Measurements from ENCODE around the gene NRDE2. TPM values are rescaled to one million over a fixed set of nuclear protein-coding genes. Genes with fewer than 3 reads are reported as not detected.
A peak's percentile ranks its signal among the peaks of the same experiment; 100 is the strongest.
"Not testable (repeated sequence)": the region's sequence is repeated elsewhere in the genome, so short reads cannot be mapped to it uniquely, and the experiment has no call there.

Gene NRDE2
- total RNA-seq, 1 donor from 2014 or later = 19.7 TPM

GRCh38 chr14:90255871-90256270 is 75.9 kb downstream of the NRDE2 start:
- no peak for DNase-seq (ENCODE audit: low read depth)
- Histone ChIP-seq H4K20me1 (ENCODE audit: insufficient read depth, low read length) (peaks cover 22% of the 10 kb centered on the region), H3K79me2 (ENCODE audit: insufficient read depth, low read length) (peaks cover 38% of the 10 kb centered on the region), H3K4me1 (ENCODE audit: insufficient read depth, low read length) (peaks cover 7% of the 10 kb centered on the region), H3K9ac (ENCODE audit: low read length) (no peak overlapping the region), H2AFZ (ENCODE audit: low read depth, low read length) (peak overlapping the region; percentile 74), H3K4me3 (ENCODE audit: insufficient read depth, low read depth, low read length) (peak overlapping the region; percentile 88), H3K27ac (ENCODE audit: low read depth, low read length) (peak overlapping the region; percentile 95), H3K9me3 (ENCODE audit: insufficient read depth, low read depth, low read length) (no peaks in the 10 kb centered on the region), H3K4me2 (ENCODE audit: low read length) (peak overlapping the region; percentile 97), H3K36me3 (ENCODE audit: insufficient read depth, low read length) (peaks cover 15% of the 10 kb centered on the region), H3K27me3 (ENCODE audit: insufficient read depth, low read length) (no peaks in the 10 kb centered on the region)
- peaks cover 3% of the 10 kb centered on the region for H3K36me3 Mint-ChIP-seq (ENCODE audit: low read depth, unreplicated experiment)
- H3K27ac Mint-ChIP-seq (ENCODE audit: unreplicated experiment) = no peak overlapping the region
- TF ChIP-seq, protein P1, sequence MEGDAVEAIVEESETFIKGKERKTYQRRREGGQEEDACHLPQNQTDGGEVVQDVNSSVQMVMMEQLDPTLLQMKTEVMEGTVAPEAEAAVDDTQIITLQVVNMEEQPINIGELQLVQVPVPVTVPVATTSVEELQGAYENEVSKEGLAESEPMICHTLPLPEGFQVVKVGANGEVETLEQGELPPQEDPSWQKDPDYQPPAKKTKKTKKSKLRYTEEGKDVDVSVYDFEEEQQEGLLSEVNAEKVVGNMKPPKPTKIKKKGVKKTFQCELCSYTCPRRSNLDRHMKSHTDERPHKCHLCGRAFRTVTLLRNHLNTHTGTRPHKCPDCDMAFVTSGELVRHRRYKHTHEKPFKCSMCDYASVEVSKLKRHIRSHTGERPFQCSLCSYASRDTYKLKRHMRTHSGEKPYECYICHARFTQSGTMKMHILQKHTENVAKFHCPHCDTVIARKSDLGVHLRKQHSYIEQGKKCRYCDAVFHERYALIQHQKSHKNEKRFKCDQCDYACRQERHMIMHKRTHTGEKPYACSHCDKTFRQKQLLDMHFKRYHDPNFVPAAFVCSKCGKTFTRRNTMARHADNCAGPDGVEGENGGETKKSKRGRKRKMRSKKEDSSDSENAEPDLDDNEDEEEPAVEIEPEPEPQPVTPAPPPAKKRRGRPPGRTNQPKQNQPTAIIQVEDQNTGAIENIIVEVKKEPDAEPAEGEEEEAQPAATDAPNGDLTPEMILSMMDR (IDR thresholded peaks at IDR 0.05; ENCODE audit: insufficient read depth, low read depth, low read length) = no peak
- no peak for TF ChIP-seq EZH2 (IDR thresholded peaks at IDR 0.05; ENCODE audit: insufficient read depth, low read length)
- peaks cover 7% of the 10 kb centered on the region for H3K27me3 Mint-ChIP-seq (ENCODE audit: low read depth, unreplicated experiment)
- peaks cover 7% of the 10 kb centered on the region for H3K4me1 Mint-ChIP-seq (ENCODE audit: low read depth, unreplicated experiment)
- no peak for FAIRE-seq
- H3K4me3 Mint-ChIP-seq (ENCODE audit: unreplicated experiment) = peak overlapping the region; percentile 100
- no peaks in the 10 kb centered on the region for H3K9me3 Mint-ChIP-seq (ENCODE audit: unreplicated experiment)

DNA sequence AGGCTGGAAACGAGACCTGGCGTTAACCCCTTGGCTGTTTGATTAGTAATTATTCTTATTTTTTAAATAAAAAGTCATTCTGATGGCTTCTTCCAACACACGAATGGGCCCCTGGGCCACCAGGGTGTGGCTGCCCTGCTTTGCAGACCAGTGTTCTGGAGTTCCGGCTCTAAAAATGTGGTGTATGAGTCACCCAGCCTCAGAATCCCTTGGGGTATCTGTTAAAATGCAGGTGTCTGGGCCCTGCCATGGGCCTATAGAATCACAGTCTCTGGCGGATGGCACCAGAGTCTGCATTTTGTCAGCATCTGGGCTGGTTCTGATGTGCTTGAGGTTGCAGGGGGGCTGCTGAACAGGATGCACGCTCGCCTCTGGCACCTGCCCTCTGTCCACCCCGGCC is 77.9 kb downstream of the NRDE2 start:
- peaks cover 7% of the 10 kb centered on the region for H3K4me1 Mint-ChIP-seq (ENCODE audit: low read depth, unreplicated experiment)
- no peaks in the 10 kb centered on the region for H3K27me3 ChIP-seq (ENCODE audit: insufficient read depth, low read length)

DNA sequence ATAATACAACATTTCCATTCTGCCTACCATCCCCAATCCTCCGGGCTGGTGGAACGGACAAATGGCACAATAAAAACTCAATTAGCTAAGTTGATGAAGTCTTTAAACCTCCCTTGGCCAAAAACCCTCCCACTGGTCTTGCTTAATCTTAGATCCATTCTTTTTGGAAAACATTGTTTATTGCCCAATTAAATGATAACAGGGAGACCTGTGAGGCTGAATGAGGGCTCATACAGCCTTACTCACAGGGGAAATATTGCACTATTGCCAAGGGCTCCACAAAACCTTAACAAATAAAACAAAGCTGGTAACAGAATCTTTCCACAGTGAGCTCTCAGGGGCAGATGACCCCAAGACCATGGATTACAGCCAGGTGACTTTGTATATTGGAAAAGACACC is 83.1 kb downstream of the NRDE2 start:
- Histone ChIP-seq H3K27ac (ENCODE audit: low read depth, low read length) (no peak overlapping the region), H3K79me2 (ENCODE audit: insufficient read depth, low read length) (no peaks in the 10 kb centered on the region), H3K9me3 (ENCODE audit: insufficient read depth, low read depth, low read length) (no peaks in the 10 kb centered on the region), H3K9ac (ENCODE audit: low read length) (no peak overlapping the region), H3K36me3 (ENCODE audit: insufficient read depth, low read length) (no peaks in the 10 kb centered on the region), H3K27me3 (ENCODE audit: insufficient read depth, low read length) (no peaks in the 10 kb centered on the region), H3K4me2 (ENCODE audit: low read length) (no peak overlapping the region), H3K4me1 (ENCODE audit: insufficient read depth, low read length) (no peaks in the 10 kb centered on the region), H3K4me3 (ENCODE audit: insufficient read depth, low read depth, low read length) (no peak overlapping the region), H4K20me1 (ENCODE audit: insufficient read depth, low read length) (no peaks in the 10 kb centered on the region), H2AFZ (ENCODE audit: low read depth, low read length) (no peak overlapping the region)
- no peak overlapping the region for H3K4me3 Mint-ChIP-seq (ENCODE audit: unreplicated experiment)
- H3K27ac Mint-ChIP-seq (ENCODE audit: unreplicated experiment) = no peak overlapping the region
- DNase-seq (ENCODE audit: low read depth) (no peak), FAIRE-seq (no peak)
- H3K36me3 Mint-ChIP-seq (ENCODE audit: low read depth, unreplicated experiment) = no peaks in the 10 kb centered on the region
- H3K4me1 Mint-ChIP-seq (ENCODE audit: low read depth, unreplicated experiment) = no peaks in the 10 kb centered on the region
- H3K9me3 Mint-ChIP-seq (ENCODE audit: unreplicated experiment) = peaks cover 2% of the 10 kb centered on the region
- peaks cover 17% of the 10 kb centered on the region for H3K27me3 Mint-ChIP-seq (ENCODE audit: low read depth, unreplicated experiment)
- TF ChIP-seq EZH2 (IDR thresholded peaks at IDR 0.05; ENCODE audit: insufficient read depth, low read length) = no peak
- TF ChIP-seq, protein P1 (IDR thresholded peaks at IDR 0.05; ENCODE audit: insufficient read depth, low read depth, low read length) = no peak

More for the DNA sequence above, 77.9 kb downstream of the NRDE2 start:
- no peak overlapping the region for H3K9ac ChIP-seq (ENCODE audit: low read length)
- H3K27ac ChIP-seq (ENCODE audit: low read depth, low read length) = no peak overlapping the region
- no peaks in the 10 kb centered on the region for H3K9me3 ChIP-seq (ENCODE audit: insufficient read depth, low read depth, low read length)
- no peak overlapping the region for H3K4me3 Mint-ChIP-seq (ENCODE audit: unreplicated experiment)
- no peaks in the 10 kb centered on the region for H3K36me3 Mint-ChIP-seq (ENCODE audit: low read depth, unreplicated experiment)
- H3K4me1 ChIP-seq (ENCODE audit: insufficient read depth, low read length) = peaks cover 7% of the 10 kb centered on the region
- H2AFZ ChIP-seq (ENCODE audit: low read depth, low read length) = no peak overlapping the region
- no peak overlapping the region for H3K4me3 ChIP-seq (ENCODE audit: insufficient read depth, low read depth, low read length)
- H3K79me2 ChIP-seq (ENCODE audit: insufficient read depth, low read length) = peaks cover 31% of the 10 kb centered on the region
- DNase-seq (ENCODE audit: low read depth) (no peak), FAIRE-seq (no peak)
- peaks cover 16% of the 10 kb centered on the region for H4K20me1 ChIP-seq (ENCODE audit: insufficient read depth, low read length)
- H3K9me3 Mint-ChIP-seq (ENCODE audit: unreplicated experiment) = no peaks in the 10 kb centered on the region
- no peak overlapping the region for H3K4me2 ChIP-seq (ENCODE audit: low read length)
- H3K27ac Mint-ChIP-seq (ENCODE audit: unreplicated experiment) = no peak overlapping the region
- peaks cover 4% of the 10 kb centered on the region for H3K36me3 ChIP-seq (ENCODE audit: insufficient read depth, low read length)
- no peak for TF ChIP-seq EZH2 (IDR thresholded peaks at IDR 0.05; ENCODE audit: insufficient read depth, low read length)
- TF ChIP-seq, protein P1 (IDR thresholded peaks at IDR 0.05; ENCODE audit: insufficient read depth, low read depth, low read length) = no peak
- peaks cover 10% of the 10 kb centered on the region for H3K27me3 Mint-ChIP-seq (ENCODE audit: low read depth, unreplicated experiment)

DNA sequence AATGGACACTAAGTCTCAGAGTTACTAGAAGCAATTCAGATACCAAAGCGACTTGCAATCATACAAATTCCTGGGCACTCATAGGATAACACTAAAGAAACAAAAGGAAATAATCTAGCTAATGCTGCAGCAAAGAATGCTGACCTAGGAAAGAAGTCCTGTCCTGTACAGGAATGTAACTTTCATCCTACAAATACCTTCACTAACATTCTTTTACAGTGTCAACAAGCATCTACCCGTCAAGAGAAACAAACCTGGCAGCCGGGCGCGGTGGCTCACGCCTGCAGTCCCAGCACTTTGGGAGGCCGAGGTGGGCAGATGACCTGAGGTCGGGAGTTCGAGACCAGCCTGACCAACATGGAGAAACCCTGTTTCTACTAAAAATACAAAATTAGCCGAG is 84.3 kb downstream of the NRDE2 start:
- not testable (repeated sequence) for H3K4me1 ChIP-seq (ENCODE audit: insufficient read depth, low read length); H3K9me3 Mint-ChIP-seq (ENCODE audit: unreplicated experiment); H3K9me3 ChIP-seq (ENCODE audit: insufficient read depth, low read depth, low read length); H3K36me3 ChIP-seq (ENCODE audit: insufficient read depth, low read length); H3K4me3 ChIP-seq (ENCODE audit: insufficient read depth, low read depth, low read length); H3K4me3 Mint-ChIP-seq (ENCODE audit: unreplicated experiment); FAIRE-seq; H2AFZ ChIP-seq (ENCODE audit: low read depth, low read length); H3K79me2 ChIP-seq (ENCODE audit: insufficient read depth, low read length); H3K4me2 ChIP-seq (ENCODE audit: low read length); H4K20me1 ChIP-seq (ENCODE audit: insufficient read depth, low read length); H3K27me3 ChIP-seq (ENCODE audit: insufficient read depth, low read length); H3K9ac ChIP-seq (ENCODE audit: low read length); H3K4me1 Mint-ChIP-seq (ENCODE audit: low read depth, unreplicated experiment); DNase-seq (ENCODE audit: low read depth); H3K27ac ChIP-seq (ENCODE audit: low read depth, low read length); H3K27ac Mint-ChIP-seq (ENCODE audit: unreplicated experiment); H3K36me3 Mint-ChIP-seq (ENCODE audit: low read depth, unreplicated experiment)
- H3K27me3 Mint-ChIP-seq (ENCODE audit: low read depth, unreplicated experiment) = peaks cover 19% of the 10 kb centered on the region

Measured in astrocyte (in vitro differentiated cells and primary cell).